ENCODE data around the gene STAG1.

- TF ChIP-seq CTCF (IDR thresholded peaks at IDR 0.05) (no peak), ZFX (IDR thresholded peaks at IDR 0.05; ENCODE audit: borderline replicate concordance) (no peak)
Measured at GRCh38 chr3:136294176-136294575, 458.0 kb downstream of the STAG1 start.

All from 22Rv1 (cell line).